ENCODE measurements around the gene APOL2. TPM values are rescaled to one million over a fixed set of nuclear protein-coding genes. Genes with fewer than 3 reads are reported as not detected.

The APOL2 gene
- total and polyA plus RNA-seq, 4 donors: 29.5 to 46.3 (median 35.3) TPM

- Histone ChIP-seq H3K4me3 (no peak overlapping the region), H3K9ac (ENCODE audit: insufficient read depth in 1 of 2, low read length in 2 of 2) (no peak overlapping the region), H3K36me3 (ENCODE audit: control insufficient read depth in 4 of 4, insufficient read depth in 4 of 4, low read length in 4 of 4) (no peaks in the 10 kb centered on the region), H3K4me1 (ENCODE audit: control insufficient read depth in 5 of 5, insufficient read depth in 5 of 5, low read length in 5 of 5) (peaks cover 0 to 2% (median 0%) of the 10 kb centered on the region in 5 donors), H3K27ac (ENCODE audit: low read depth in 1 of 2, low read length in 1 of 2) (no peak overlapping the region), H3K9me3 (ENCODE audit: control insufficient read depth in 4 of 4, insufficient read depth in 3 of 4, low read length in 3 of 4) (no peaks in the 10 kb centered on the region), H3K27me3 (ENCODE audit: control insufficient read depth in 3 of 3, insufficient read depth in 3 of 3, low read length in 2 of 3) (no peaks in the 10 kb centered on the region)
- DNase-seq (no peak), ATAC-seq (ENCODE audit: insufficient read depth, low FRiP score) (no peak)
- no peak for TF ChIP-seq CTCF (IDR thresholded peaks at IDR 0.05; ENCODE audit: control extremely low read depth, extremely low read depth)
- WGBS, 2 donors: 93 to 95% methylated on average over 7 of the region's 7 CpGs
These were observed 55.9 kb downstream of the APOL2 start for GRCh38 chr22:36183446-36183845.

DNA sequence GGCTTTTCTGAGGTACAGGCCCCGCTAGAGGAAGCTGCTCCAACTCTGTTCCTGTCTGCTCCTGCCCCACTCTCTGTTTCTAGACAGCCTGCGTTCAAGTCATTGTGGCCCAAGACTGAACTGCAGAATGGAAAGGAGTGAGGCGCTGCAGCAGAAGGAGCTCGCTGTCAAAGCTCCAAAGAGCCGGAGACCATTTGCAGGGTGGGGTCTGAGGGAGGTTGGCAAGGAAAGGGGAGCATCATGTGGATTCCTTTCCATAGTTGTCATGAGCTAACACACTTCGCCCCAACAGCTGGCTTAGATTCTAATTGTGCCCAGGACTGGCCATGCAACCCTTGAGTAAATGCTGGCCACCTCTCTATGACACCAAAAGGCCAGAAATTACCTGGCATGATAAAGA, 56.5 kb downstream of the APOL2 start:
- no peak for TF ChIP-seq CTCF (IDR thresholded peaks at IDR 0.05; ENCODE audit: control extremely low read depth, extremely low read depth)
- no peak overlapping the region for H3K27ac ChIP-seq (ENCODE audit: low read depth in 1 of 2, low read length in 1 of 2)
- no peak for ATAC-seq (ENCODE audit: insufficient read depth, low FRiP score)
- no peaks in the 10 kb centered on the region for H3K27me3 ChIP-seq (ENCODE audit: control insufficient read depth in 3 of 3, insufficient read depth in 3 of 3, low read length in 2 of 3)
- no peaks in the 10 kb centered on the region for H3K9me3 ChIP-seq (ENCODE audit: control insufficient read depth in 4 of 4, insufficient read depth in 3 of 4, low read length in 3 of 4)
- H3K4me1 ChIP-seq (ENCODE audit: control insufficient read depth in 5 of 5, insufficient read depth in 5 of 5, low read length in 5 of 5): peaks cover 0 to 2% (median 0%) of the 10 kb centered on the region in 5 donors
- no peaks in the 10 kb centered on the region for H3K36me3 ChIP-seq (ENCODE audit: control insufficient read depth in 4 of 4, insufficient read depth in 4 of 4, low read length in 4 of 4)
- H3K9ac ChIP-seq (ENCODE audit: insufficient read depth in 1 of 2, low read length in 2 of 2): no peak overlapping the region
- DNase-seq: no peak
- WGBS, 2 donors: 95 to 99% methylated on average over 6 of the region's 6 CpGs
- H3K4me3 ChIP-seq: no peak overlapping the region

DNA sequence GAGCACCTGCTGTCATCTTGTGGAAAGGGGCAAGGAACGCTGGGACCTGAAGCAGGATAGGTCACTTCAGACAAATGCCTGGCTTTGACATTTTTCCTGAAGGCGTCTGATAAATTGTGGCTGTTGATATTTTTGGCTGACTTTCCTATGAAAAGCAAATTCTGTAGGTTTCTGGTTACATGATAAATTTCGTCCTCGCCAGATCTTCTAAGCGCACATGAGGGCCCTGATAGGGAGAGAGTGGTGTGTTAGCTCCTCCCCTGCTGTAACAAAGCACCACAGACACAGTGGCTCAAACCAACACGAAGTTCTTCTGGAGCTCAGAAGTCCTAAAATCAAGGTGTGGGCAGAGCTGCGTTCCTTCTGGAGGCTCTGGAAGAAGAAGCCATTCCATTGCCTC, 57.3 kb downstream of the APOL2 start:
- Histone ChIP-seq H3K4me1 (ENCODE audit: control insufficient read depth in 5 of 5, insufficient read depth in 5 of 5, low read length in 5 of 5) (peaks cover 0 to 2% (median 0%) of the 10 kb centered on the region in 5 donors), H3K9me3 (ENCODE audit: control insufficient read depth in 4 of 4, insufficient read depth in 3 of 4, low read length in 3 of 4) (no peaks in the 10 kb centered on the region), H3K27me3 (ENCODE audit: control insufficient read depth in 3 of 3, insufficient read depth in 3 of 3, low read length in 2 of 3) (no peaks in the 10 kb centered on the region), H3K9ac (ENCODE audit: insufficient read depth in 1 of 2, low read length in 2 of 2) (no peak overlapping the region), H3K4me3 (no peak overlapping the region), H3K36me3 (ENCODE audit: control insufficient read depth in 4 of 4, insufficient read depth in 4 of 4, low read length in 4 of 4) (no peaks in the 10 kb centered on the region), H3K27ac (ENCODE audit: low read depth in 1 of 2, low read length in 1 of 2) (no peak overlapping the region)
- WGBS, 2 donors: 83 to 88% methylated on average over 7 of the region's 7 CpGs
- ATAC-seq (ENCODE audit: insufficient read depth, low FRiP score) (no peak), DNase-seq (no peak)
- TF ChIP-seq CTCF (IDR thresholded peaks at IDR 0.05; ENCODE audit: control extremely low read depth, extremely low read depth): no peak

- ATAC-seq (ENCODE audit: insufficient read depth, low FRiP score) (no peak), DNase-seq (no peak)
- no peak overlapping the region for H3K27ac ChIP-seq (ENCODE audit: low read depth in 1 of 2, low read length in 1 of 2)
- TF ChIP-seq CTCF (IDR thresholded peaks at IDR 0.05; ENCODE audit: control extremely low read depth, extremely low read depth): no peak
- no peak overlapping the region for H3K4me3 ChIP-seq
- no peaks in the 10 kb centered on the region for H3K9me3 ChIP-seq (ENCODE audit: control insufficient read depth in 4 of 4, insufficient read depth in 3 of 4, low read length in 3 of 4)
- H3K36me3 ChIP-seq (ENCODE audit: control insufficient read depth in 4 of 4, insufficient read depth in 4 of 4, low read length in 4 of 4): no peaks in the 10 kb centered on the region
- H3K27me3 ChIP-seq (ENCODE audit: control insufficient read depth in 3 of 3, insufficient read depth in 3 of 3, low read length in 2 of 3): no peaks in the 10 kb centered on the region
- 86 to 96% methylated on average over 6 of the region's 6 CpGs for WGBS, 2 donors
- H3K9ac ChIP-seq (ENCODE audit: insufficient read depth in 1 of 2, low read length in 2 of 2): no peak overlapping the region
- peaks cover 0 to 2% (median 0%) of the 10 kb centered on the region in 5 donors for H3K4me1 ChIP-seq (ENCODE audit: control insufficient read depth in 5 of 5, insufficient read depth in 5 of 5, low read length in 5 of 5)
These were observed 58.4 kb downstream of the APOL2 start for GRCh38 chr22:36180928-36181327.
